HPDE6-E6E7 (cell line): ENCODE measurements around the gene P3H2.

ENCODE experiments used
- DNase-seq: peaks from one replicate; pipeline ENCODE4 v3.0.0; 2011; ENCODE audit warnings: missing footprints; ENCODE audit errors: extremely low spot score

Gene P3H2

GRCh38 chr3:190124067-190124466 lies 3.4 kb upstream of the P3H2 start:
- no peak for DNase-seq

- DNase-seq: no peak
These were observed 1.6 kb upstream of the P3H2 start for GRCh38 chr3:190122198-190122771.

- no peak for DNase-seq
These were observed 686 bp upstream of the P3H2 start for GRCh38 chr3:190121383-190121782.

GRCh38 chr3:190121061-190121377 lies 322 bp upstream of the P3H2 start:
- no peak for DNase-seq

GRCh38 chr3:190119461-190120268 lies 1.0 kb downstream of the P3H2 start:
- no peak for DNase-seq

- DNase-seq: no peak
These were observed 2.3 kb downstream of the P3H2 start for GRCh38 chr3:190118438-190118837.

DNA sequence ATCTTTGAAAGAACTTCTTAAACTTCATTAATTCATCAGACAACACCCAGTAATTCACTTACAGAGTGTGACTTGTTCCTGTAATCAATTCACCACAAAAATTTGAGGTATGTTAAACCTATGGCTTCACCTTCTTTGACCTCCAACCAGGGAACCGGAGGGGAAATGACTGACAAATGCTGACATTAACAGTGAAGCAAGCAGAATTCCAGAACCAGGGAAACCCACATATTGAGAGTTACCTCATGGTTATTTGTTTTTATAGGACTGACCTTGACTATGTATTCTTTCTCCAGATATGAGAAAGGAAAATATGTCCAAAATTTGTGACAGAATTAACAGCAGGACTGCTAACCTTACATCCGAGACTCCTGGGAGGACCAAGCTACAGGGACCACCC lies 2.7 kb downstream of the P3H2 start:
- DNase-seq: no peak

DNA sequence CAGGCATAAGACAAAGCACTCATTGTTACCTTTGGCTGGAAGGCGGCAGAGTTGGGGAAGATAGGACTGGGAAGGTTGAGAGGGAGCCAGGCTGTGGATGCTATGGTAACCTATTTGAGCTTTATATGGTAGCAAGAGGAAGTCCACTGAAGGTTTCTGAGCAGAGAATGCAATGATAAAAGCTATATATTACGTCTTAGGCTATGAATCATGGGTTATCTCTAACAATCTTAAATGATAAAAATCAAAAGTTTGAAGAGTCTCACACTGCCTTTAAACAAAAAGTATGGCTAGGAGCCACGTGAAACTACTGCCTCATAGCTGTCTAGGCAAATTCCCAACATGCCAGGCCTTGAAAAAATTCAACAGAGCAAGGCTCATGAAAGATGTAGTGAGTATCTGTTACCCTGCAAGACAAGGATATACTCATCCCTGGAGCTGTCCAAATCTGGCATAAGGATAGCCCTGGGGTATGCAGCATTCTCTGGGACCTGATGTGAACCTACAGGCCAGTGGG lies 4.1 kb downstream of the P3H2 start:
- no peak for DNase-seq

DNA sequence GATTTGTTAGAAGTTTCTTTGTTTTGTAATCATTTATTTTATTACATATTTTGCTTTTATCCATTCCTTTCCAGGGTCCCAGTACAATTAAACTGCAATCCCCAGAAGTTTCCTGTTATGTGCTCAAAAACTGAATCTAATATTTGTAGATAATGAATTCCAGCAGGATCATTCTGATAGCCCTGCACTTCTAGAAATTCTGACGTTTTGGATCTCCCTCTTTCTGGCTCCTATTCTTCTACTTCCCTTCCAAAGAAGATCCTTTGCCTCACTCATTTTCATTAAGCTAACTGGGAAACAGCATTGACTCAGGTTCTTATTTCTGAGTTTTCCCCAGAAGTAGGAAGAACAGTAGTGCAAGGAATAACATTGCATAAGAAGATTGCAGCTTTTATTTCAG lies 9.9 kb downstream of the P3H2 start:
- DNase-seq: no peak

DNA sequence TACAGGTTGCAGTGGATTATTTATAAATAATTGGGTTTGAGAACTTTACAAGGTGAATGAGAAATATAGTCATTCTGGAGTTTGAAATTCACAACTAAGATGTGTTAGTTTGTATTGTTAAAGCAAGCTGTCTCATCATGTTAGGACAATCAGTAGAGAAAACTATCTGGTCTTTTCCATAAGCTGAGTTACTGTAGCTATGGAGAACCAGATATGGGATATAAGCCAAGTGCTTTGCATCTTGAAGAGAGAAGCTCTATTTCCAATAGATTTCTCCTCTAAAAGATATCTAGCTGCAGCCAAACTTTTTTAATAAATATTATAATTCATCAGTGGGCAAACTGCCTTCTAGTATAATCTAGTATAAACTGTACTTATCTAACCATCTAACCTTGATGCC lies 11.3 kb downstream of the P3H2 start:
- no peak for DNase-seq

DNA sequence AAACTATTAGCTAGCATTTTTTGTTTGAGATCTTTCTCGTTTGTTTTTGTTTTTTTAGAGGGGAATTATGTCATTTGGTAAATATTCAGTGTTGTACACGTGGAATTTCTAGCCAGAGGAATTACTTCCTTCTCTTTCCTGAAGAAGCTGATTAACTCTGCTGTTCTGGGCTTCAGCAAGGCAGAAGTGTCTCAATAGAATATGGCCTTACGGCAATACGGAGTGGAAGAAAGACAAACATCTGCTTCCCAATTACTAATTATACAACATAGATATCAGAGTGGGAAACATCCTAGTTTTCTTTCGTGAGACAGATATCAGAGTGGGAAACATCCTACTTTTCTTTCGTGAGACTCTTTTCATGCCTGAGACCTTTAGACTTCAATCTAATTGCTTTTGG lies 11.9 kb downstream of the P3H2 start:
- DNase-seq: no peak

DNA sequence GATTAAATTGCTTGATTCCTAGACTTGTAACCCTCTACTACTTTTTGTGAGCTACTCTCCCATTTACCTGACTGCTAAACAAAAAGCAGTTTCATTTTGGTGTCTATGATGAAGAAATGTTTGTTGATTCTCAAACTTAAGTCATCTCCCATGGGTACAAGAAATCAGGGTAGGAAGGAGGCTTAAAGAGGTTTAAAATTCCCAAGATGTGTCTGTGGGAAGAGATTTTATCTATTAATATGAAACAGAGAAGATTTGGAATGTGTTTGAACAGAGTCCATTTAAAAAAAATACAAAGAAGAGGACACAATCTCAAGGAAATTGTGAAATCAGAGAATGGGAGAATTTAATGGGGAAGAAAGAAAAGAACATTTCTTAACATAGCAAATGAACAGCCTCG lies 14.8 kb downstream of the P3H2 start:
- DNase-seq: no peak

- DNase-seq: no peak
These were observed 19.2 kb downstream of the P3H2 start for GRCh38 chr3:190101320-190102011.

DNA sequence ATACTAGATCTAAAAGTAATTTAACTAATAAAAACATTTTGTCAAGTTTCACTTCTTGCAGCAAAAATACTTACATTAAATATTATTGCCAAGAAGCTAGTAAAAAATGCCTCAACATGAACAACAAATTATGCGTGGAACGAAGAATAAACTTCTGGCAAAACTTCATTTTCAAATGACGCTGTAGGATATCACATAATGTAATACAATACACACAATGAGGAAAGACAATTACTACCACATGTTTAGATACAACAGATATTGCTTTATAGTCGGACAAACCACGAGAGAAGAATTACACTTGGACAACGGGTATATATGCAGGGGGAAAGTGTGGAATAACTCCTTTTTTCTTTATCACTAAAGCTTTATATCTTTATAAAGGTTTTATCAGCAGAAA lies 21.6 kb downstream of the P3H2 start:
- DNase-seq: no peak

DNA sequence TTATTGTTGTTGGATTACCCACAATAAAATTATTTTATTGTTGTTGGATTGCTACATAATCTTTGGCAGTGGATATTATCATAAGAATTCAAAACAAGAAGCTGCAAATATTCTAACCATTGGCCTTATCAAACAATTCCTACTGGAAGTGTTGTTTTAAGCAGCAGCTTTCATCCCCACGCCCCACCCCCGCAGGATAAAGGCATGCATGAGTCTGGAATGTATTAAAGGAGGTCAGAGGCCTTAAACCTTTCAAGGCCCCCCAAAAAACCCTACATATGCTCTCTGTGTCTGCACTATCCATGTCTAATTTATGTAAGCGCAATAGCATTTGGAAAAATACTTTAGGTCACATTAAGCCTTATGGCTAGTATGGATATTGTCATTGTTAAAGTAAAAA lies 23.1 kb downstream of the P3H2 start:
- DNase-seq: no peak

DNA sequence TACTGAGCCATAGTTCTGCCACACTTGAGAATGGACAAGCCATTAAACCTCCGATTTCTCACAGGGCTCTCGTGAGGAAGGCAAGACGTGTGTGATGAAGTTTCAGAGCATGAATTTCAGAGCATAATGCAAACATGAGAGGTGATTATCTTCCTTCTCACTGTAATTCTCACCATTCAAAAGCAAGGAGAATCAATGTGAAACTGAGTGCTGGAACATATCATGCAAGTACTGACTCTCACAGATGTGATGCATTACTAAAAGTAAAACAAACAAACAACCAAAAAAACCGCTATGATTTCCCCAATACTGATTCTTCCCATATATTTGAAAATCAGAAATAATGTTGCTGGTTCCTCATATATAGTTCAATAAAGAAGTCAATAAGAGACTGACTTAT lies 23.7 kb downstream of the P3H2 start:
- no peak for DNase-seq

GRCh38 chr3:190096345-190096744 lies 24.4 kb downstream of the P3H2 start:
- no peak for DNase-seq

DNA sequence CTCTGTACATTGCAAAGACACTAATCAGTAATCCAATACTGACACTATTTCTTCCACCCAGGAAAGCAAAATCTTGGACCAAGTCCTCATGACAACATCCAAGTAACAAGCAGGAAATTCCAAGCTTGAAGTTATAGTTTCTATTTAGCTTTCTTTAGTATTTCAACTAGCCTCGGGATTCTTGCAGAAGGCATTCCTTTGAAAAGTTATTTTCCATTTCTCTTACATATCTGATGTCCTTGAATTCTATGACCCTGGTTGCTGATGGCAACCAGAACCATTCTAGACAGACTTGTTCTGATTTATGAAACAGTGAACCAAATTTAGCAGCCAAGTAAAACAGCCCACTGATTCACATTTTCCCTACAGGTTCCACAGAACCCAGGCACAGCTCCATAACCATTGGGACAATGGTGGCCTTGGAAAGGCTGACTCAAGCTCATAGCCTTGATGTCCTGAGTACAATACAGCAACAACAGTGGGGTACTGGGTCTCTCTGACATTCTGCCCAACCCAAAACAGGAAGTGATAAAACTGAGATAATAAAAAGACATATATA lies 26.5 kb downstream of the P3H2 start:
- DNase-seq: no peak

- peak; percentile 25 for DNase-seq
These were observed 28.4 kb downstream of the P3H2 start for GRCh38 chr3:190092250-190092649.

- no peak for DNase-seq
These were observed 31.0 kb downstream of the P3H2 start for GRCh38 chr3:190089711-190090110.

DNA sequence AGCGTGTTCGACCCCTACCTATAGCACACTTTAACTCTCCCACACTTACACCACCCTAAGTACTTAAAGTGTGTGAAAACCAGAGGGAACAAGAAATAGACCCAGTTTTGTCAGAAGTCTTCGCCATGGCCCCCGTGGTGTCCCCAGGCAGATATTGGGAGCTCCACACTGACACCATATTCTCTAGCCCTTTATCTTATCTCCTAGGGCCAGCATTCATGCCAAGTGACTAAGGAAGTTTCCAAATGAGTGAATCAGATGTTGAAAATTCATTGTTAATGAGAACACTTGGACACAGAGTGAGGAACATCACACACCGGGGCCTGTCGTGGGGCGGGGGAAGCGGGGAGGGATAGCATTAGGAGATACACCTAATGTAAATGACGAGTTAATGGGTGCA lies 31.8 kb downstream of the P3H2 start:
- no peak for DNase-seq

DNA sequence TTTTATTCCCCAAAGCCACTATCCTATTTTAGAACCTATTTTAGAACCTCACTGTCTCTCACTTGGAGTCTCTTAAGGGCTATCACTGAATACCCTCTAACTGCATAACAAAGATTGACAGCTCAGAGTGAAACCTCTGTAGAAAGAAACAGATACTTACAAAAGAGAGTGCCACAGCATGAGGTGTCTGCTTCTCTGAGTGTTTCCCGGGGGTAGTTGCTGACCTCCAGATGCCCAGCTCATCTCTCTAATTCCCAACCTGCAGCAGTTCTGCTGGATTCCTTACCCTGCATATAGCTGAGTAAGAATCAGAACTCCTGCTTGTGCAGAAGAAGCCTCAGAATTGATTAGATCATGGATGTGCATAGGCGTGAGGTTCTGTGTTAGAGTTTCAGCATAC lies 34.5 kb downstream of the P3H2 start:
- DNase-seq: no peak

GRCh38 chr3:190084983-190085382 lies 35.7 kb downstream of the P3H2 start:
- no peak for DNase-seq
